GM19467 (cell line): ENCODE results near the gene GPR61.

ENCODE experiments used
- ATAC-seq: cut with Tn5 transposase; IDR thresholded peaks from one replicate; pipeline ENCODE4 v1.9.1; 2021; ENCODE audit warnings: mild to moderate bottlenecking, moderate library complexity; ENCODE audit not compliant: unreplicated experiment

GPR61 gene

DNA sequence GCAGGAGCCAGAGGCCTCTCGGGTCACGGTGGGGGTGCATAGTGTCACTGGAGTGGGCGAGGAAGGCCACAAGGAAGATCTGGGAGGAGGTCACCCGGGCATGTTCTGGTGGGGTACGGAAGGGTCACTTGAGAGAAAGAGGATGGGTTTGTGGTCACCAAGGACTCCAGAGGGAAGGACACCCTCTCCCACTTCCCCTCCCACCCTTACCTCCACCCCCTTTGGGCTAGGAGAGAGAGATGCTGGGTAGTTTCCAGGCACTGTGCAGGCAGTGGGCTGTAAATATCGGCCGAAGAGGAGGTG, 30.8 kb upstream of the GPR61 start:
- ATAC-seq, result no peak

DNA sequence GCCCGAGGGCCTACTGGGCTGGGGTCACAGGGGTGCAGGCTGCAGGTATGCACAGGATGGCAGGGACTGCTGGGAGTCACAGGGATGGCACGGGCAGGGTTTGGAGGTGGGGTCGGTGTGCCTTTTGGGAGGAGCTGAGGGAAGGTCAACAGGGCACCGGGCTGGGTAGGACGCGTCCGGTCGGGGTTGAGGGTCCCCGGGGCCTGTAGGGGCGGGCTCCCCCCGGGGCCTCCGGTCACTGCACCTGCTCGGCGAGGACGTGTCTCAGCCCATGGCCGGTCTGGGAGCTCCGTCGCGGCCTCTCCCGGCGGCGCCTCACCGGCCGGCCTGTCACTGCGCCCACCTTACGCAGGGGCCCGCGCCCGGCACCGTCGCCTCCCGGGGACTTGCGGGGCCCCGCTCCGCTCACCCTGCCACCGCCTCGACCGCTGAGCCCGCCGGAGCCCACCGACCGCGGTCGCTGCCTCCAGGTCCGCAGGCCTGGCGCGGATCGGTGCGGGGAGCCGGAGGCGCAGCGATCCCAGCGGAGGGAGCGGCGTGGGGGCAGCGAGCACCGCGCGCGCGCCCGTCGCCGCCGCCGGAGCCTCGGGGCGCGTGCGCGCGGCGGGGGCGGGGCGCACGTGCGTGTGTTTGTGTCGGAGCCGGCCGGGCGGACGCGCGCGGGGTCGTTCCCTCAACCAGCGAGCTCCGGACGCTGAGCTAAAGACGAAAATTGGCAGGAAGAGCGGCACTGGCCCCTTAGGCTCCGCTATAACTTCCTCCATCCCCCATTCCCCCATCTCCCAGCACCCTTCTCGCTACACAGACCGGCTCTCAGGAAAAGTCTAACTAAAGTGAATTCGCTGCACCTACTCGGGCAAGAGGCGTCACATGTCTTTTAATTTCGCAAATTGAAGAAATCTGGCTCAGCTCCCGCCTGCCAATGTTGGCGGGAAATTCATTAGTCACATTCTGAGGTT, 30.2 kb upstream of the GPR61 start, which contains the start of gene AMIGO1:
Gene AMIGO1 (minus strand): TSS at position 552 of the 959 bp plus-strand sequence. CDS start 815 bp downstream, outside the sequence.
- no peak for ATAC-seq

GRCh38 chr1:109513110-109513710, 26.5 kb upstream of the GPR61 start:
- ATAC-seq, result no peak

- no peak for ATAC-seq
Observed at GRCh38 chr1:109514846-109515245, 24.8 kb upstream of the GPR61 start.

- ATAC-seq, result no peak
Observed at GRCh38 chr1:109516872-109517271, 22.8 kb upstream of the GPR61 start.

DNA sequence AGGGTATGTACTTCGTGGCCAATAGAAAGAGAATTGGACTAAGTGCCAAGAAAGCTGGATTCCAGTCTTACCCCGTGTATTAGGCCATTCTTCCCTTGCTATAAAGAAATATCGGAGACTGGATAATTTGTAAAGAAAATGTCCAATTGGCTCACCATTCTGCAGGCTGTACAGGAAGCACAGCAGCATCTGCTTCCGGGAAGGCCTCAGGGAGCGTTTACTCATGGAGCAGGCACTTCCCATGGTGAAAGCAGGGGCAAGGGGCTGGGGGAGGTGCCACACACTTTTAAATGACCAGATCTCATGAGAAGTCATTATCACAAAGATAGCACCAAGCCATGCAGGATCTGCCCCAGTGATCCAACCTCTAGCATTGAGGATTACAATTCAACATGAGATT, 22.3 kb upstream of the GPR61 start:
- no peak for ATAC-seq

GRCh38 chr1:109521002-109521951, 18.4 kb upstream of the GPR61 start:
- no peak for ATAC-seq

DNA sequence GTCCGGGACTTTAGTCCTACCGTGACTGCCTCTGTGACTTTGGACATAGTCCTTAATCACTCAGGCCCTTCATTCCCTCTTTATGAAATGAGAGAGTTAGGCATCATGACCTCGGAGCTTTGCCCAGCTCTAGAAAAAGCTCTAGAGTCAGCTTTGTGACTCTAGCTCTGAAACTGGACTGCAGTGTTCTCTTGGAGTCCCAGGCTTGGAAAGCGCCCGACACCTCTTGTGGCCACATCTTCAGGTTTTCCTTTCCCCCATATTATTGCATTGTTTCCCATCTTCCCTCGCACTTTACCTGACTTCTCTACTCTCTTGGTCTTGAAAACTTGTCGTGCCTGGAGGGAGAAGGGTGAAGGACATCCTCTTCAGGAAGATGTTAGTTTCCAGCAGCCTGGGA, 17.6 kb upstream of the GPR61 start:
- no peak for ATAC-seq

- no peak for ATAC-seq
Observed at GRCh38 chr1:109523706-109524105, 16.0 kb upstream of the GPR61 start.

GRCh38 chr1:109527098-109527811, 12.4 kb upstream of the GPR61 start:
- ATAC-seq, result no peak

DNA sequence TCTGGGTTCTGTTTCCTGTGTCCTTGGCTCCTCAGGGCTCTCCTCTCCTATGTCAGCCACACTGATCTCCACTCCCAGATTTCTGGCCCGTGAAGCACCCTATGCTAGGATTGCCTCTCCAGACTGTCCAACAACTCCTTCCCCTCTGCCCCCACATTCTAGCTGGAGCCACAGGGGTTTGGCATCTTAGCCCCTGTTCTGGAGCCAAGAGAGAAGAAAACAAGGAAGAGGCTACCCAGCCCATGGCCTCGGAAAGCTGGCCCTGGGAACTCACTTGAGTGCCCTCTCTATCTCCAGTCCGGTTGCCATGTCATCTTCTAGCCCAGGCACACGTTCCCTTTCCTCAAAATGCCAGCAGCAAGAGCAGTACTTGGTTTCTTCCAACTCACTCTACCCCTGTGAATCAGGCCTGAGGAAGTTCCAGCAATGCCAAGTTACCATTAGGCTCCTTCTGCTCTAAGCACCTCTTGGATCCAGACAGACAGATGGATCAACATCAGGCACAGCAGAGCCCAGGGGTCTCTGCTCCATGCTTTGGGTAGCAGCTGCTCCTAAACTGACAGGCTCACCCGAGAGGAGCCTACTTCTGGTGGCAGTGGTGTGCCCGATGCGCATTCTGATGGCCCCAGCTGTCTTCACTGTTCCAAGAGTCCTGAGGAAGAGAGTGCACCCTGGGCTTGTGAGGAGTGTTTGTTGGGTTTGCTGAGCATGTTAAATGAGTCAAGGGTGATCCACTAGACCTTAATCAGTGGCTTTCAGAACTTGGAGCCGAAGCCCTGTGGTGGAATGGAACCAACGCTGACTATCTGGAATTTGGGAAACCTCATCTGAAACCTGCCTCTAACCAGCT, 11.6 kb upstream of the GPR61 start:
- no peak for ATAC-seq

- ATAC-seq, result no peak
Observed at GRCh38 chr1:109528712-109529111, 11.0 kb upstream of the GPR61 start.

DNA sequence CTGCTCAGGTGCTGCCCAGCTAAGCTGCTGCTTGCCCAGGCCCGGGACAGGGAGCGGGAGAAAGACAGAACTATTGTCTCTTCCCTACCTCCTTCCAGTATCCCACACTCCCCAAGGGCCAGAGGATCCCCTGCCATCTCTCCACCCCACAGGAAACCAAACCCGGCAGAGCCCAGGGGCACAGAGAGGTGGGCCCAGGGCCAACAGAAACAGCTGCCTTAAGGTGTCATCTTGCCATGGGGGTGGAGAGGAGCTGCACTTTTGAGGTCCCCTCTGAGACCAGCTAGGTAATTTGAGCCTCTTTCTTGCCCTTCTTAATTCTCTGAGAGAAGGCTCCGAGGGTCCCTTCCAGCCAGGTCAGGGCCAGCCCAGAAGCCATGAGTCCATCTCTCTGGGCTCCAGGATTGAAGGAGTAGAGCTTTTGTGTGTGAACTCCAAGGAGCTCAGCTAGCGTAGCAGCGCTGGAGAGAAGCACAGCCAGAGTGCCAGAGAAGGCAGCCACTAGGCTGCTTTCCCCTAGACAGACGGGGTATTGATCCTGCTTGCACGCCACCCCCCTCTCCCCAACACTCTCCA, 9.7 kb upstream of the GPR61 start:
- no peak for ATAC-seq

GRCh38 chr1:109530457-109531087, 9.1 kb upstream of the GPR61 start:
- no peak for ATAC-seq

GRCh38 chr1:109531380-109531779, 8.3 kb upstream of the GPR61 start:
- ATAC-seq, result no peak

DNA sequence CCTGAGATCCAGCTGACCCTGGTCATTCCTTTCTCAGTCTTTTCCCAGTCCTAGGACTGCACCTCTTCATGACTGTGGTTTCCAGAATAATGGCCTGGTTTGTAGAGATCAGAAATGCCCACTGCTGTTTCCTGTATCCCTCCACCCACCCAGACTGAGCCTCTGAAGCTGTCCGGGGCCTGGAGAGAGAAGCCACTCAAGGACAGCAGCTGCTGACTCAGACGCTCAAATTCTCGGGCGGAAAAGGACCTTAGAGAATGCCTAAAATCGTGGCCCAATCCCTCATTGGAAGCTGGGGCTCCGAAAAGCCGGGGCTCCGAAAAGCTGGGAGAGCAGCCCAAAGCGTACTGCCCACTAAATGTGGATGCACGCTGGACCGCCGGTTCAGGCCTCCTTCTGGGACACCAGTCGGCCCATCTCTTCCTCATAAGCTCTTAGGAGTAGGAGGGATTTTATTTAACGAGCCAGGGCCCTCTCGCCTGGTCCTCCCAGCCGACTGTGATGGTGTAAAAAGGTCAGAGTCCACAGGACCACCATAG, 7.8 kb upstream of the GPR61 start:
- no peak for ATAC-seq

DNA sequence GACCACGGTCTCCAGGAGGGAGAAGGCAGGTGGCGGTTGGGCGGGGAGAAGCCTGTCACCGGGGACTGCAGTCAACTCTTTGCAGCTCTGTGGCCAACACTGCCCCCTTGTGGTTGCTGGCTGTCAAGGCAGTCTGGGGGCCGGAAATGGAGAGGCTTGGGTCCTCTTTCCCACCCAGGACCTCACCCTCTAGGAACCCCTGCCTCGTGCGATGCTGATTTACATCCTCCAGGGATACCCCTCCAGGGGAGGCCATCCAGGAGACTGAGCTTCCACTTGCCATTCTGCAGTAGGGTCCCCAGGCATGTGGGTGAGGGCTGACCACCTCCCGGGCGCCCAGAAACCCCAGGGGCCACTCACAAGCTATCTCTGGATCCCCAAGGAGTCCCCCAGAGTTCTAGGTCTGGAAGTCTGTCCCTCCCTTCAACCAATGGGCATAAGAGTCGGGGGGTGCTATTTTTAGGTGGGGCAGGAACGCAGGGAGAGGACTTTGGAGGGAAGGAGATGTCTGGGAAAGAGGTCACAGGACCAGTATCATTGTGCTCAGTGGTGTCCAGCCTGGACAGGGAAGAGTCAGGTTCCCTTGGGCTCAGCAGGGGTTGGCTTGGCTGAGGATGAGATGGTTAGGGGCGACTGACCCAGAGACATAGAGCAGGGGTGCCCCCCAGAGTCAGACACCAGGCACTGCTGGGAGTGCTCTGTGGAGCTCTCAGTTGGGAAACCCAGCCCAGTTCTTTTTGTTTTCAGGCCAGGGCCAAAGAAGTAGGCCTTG, 7.1 kb upstream of the GPR61 start:
- ATAC-seq, result peak; percentile 52

GRCh38 chr1:109534307-109534858, 5.3 kb upstream of the GPR61 start:
- ATAC-seq, result no peak
